GF-D8 (cell line): ENCODE measurements around the gene TRIM25.
"Not testable (repeated sequence)": the region's sequence is repeated elsewhere in the genome, so short reads cannot be mapped to it uniquely, and the experiment has no call there.

Experiments
- DNase-seq: peaks from one replicate; lab custom pipeline; 2025; lab: John Stamatoyannopoulos, UW

TRIM25 gene, protein sequence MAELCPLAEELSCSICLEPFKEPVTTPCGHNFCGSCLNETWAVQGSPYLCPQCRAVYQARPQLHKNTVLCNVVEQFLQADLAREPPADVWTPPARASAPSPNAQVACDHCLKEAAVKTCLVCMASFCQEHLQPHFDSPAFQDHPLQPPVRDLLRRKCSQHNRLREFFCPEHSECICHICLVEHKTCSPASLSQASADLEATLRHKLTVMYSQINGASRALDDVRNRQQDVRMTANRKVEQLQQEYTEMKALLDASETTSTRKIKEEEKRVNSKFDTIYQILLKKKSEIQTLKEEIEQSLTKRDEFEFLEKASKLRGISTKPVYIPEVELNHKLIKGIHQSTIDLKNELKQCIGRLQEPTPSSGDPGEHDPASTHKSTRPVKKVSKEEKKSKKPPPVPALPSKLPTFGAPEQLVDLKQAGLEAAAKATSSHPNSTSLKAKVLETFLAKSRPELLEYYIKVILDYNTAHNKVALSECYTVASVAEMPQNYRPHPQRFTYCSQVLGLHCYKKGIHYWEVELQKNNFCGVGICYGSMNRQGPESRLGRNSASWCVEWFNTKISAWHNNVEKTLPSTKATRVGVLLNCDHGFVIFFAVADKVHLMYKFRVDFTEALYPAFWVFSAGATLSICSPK

DNA sequence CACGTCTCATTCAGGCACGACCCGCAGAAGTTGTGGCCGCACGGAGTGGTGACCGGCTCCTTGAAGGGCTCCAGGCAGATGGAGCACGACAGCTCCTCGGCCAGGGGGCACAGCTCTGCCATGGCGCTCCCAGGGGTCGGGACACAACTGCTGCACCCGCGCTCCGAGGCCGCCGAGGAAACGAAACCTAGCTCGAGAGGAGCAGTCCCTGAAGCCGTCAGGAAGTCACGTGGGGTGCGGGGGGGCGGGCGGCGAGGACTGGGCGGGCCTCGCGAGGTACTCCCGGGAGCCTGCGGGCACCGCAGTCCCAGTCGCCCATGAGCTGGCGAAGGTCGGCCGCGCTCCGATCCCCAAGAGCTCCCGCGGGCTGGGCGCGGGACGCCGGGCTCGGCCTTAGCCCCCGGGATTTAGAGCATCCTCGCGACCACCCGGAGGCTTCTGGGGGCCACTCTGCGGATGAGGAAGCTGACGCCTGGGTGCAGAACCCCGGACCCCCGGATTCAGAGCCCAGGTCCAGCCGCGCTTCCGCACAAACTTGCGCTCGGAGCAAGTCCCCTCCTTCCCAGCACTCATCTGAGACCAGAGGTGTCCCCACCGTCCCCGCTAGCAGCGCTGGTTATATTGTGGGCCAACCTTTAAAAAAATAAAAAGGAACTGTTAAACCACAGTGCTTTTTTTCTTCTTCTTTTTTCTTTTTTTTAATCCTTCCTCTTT lies at the start of gene TRIM25:
TSS of gene TRIM25 (minus strand) at position 183 of the 714 bp plus-strand sequence. CDS start at position 122, 61 bp downstream.
- DNase-seq: peak; percentile 71

DNA sequence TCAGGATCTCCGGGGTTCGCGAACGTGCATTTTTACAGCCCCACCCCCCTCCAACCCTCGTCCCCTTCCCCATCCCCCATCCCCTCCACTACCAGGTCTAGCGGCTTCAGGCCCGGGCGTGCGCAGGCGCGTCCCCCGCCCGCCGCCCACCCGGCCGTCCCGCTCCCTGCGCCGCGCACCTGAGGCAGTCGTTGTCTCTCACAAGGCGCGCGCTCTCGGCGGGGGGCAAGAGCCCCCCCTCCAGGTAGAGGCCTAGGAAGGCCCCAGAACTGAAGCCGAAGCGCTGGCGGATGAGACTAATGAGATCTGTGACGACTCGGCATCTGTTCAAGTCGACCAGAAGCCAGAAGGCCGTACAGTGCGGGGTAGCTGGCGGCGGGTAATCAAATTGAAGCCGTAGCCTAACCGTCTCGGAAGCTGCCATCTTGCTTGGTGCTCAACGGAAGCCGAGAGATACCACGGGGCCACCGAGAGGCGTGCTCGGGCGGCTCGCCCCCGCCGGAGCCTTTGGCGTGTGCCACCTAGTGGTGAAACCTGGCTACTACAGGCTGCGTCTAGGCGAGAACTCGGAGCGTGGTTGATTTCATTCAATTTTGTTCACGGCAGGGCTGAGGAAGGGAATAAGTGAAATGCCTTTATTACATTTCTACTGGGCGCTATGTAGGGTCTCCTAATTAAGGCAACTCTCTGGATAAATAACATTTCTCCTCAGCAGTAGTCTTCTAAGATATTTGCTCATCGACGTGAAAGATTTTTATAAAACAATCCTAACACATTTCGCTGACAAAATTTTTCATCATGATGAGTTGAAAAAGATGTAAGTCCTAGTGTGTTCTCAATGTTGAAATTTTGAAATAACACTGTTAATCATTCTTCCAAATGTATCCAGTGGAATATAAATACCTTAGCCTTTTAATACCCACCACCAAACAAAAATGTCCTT lies 47.0 kb upstream of the TRIM25 start, which contains the start of gene COIL:
TSS of gene COIL (minus strand) at position 455 of the 943 bp plus-strand sequence. CDS start at position 424, 31 bp downstream.
- DNase-seq: peak; percentile 80

DNA sequence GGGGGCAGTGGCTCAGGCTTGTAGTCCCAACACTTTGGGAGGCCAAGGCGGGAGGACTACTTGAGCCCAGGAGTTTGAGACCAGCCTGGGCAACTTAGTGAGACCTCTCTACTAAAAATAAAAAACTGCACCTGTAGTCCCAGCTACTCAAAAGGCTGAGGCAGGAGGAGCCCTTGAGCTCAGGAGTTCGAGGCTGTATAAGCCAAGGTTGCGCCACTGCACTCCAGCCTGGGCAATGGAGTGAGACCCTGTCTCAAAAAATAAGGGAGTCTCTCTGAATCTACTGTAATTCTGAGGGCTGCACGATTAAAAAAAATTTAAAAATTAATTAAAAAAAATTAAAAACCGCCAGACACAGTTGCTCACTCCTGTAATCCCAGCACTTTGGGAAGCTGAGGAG lies 43.1 kb upstream of the TRIM25 start:
- DNase-seq: no peak

DNA sequence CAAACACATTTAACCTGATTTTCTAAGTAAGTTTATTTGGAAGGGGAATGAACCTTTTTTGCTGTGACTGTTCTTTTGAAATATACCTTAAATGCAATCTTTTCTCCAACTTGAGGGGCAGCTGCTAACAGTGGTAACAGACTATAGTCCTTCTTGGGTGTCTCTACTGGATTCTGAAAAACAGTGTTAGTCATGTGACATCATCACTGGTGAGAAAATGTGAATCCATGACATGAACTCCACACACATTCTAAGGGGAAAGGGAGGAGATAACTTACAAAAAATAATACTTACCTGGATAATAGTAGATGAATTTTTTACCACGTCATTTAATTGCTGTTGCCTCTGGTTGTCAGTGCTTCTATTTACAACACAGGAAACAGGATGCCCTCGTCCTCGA lies 35.7 kb upstream of the TRIM25 start:
- no peak for DNase-seq

DNA sequence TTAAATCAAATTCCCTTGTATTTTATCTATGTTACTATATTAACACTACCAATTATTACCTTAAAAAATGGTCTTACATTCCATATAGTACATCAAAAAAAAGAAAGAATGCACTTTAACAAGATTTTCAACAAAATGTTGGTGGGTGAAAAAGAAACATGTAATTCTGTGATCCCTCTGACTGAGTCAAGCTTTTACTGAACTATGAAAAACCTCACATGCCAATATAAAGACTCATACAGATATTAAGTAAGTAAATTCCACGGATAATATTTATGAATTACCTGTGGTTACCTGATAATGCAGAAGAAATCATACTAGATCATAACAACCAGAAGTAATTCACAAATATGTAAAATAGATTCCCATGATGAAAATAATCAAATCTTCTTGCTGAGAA lies 34.6 kb upstream of the TRIM25 start:
- no peak for DNase-seq

DNA sequence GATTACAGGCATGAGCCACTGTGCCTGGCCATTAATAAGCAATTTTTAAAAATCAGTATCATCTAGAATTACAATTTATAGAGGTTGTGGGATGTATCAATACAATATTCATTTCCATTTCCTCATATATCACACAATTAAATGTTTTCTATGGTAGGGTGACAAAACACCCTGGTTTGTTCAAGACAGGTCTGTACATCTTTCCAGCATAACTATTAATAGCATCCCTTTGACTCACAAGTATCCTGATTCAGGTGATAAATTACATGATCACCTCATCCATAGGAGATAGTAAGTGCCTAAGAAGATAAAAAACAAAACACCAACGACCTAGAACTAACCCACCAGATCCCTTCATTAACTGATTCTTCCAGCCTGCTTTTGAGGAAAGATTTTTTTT lies 33.9 kb upstream of the TRIM25 start:
- no peak for DNase-seq

DNA sequence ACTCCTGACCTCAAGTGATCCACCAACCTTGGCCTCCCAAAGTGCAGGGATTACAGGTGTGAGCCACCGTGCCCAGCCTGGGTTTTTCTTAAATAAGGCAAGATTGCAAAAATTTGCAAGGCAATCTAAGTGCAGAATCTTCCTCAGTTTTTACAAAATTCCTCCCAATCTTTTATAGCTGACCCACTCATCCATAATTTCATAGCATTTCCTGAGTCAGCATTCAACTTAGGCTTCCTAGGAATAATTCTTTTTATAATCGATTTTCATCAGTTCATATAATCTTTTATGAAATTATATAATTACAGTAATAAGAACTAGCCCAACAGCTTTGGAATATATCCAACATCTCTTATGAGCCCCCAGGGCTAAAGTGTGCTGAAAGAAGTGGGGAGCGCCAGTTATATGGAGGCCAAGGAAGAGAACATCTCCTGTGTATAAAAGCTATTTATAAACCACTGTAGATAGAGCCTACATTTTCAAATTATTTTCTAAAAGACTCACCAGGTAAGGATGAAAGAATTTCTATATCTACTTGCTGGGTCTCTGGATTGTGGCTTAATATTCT lies 32.2 kb upstream of the TRIM25 start:
- DNase-seq: no peak

DNA sequence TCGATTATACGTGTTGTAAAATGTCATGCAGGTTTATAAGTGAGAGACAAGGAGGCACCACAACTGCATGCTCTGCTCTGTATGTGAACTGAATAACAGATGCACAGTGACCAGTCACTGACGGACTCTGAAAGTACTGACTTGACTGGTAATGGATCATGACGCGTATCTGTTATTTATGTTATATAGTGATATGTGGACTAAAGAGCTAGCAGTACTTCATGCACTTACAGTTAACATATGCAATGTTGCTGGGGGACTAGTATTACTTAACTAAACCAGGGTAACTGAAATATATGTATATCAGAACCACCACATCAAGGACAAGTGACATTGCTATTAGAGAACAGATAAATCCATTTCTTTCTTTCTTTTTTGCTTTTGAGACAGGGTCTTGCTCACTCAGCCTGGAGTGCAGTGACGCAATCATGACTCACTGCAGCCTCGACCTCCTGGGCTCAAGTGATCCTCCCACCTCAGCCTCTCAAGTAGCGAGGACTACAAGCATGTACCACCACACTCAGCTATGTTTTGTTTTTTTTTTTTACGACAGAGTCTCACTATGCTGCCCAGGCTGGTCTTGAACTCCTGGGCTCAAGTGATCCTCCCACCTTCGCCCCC lies 29.8 kb upstream of the TRIM25 start:
- no peak for DNase-seq

DNA sequence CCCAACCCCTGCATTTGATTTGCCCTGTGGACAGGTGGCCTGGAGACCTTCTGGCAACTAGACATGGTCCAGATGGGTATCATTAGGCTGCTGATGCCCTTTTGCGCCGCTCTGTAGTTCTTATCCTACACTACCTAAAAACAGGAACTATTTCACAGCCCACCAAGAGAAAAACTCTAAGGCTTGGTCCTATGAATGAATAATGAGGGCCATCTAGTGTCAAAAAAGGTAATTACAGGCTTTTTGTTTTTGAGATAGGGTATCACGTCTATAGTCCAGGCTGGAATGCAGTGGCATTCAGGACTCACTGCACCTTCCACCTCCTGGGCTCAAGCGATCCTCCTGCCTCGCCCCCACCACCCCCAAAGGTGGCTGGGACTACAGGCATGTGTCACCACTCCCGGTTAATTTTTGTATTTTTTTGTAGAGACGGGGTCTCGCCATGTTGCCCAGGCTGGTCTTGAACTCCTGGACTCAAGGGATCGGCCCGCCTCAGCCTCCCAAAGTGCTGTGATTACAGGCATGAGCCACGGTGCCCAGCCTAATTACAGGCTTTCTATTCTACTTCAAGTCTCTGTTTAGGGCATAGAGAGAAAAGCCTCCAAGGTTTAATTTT lies 26.1 kb upstream of the TRIM25 start:
- peak; percentile 30 for DNase-seq

DNA sequence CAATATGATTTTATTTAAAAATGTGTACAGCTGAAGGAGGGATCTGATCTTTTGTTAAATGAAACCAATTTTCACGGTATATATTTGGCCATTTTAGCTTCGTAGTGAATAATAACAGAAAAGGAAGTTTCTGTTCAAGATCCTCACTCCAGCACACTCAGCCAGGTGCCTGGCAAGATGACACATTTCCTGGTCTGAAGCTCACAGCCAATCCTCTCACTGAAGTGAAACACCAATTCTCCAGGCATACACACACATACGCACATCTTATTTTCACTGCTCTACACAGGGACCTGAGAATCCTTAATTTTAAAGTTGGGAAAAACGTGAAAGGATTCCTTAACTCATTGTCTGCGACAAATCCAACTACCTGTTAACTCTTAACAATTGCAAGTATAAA lies 24.4 kb upstream of the TRIM25 start:
- not testable (repeated sequence) for DNase-seq

DNA sequence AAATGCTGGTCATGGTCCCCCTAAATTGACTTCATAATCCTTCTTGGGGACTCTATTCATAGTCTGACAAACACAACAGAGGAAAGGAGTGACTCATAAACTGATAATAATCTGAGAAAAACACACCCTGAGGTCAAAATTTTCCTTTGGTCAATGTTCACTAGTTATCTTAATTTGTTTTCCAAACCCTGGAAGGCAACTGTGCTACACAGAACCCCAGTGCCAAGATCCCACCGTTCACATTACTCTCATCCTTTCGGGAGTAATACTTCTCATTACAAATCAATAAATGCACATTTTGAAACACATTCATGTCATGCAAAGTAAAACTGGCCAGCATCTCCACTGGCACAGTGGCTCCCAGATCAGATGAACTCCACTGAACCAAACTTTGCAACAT lies 23.8 kb upstream of the TRIM25 start:
- DNase-seq: no peak

DNA sequence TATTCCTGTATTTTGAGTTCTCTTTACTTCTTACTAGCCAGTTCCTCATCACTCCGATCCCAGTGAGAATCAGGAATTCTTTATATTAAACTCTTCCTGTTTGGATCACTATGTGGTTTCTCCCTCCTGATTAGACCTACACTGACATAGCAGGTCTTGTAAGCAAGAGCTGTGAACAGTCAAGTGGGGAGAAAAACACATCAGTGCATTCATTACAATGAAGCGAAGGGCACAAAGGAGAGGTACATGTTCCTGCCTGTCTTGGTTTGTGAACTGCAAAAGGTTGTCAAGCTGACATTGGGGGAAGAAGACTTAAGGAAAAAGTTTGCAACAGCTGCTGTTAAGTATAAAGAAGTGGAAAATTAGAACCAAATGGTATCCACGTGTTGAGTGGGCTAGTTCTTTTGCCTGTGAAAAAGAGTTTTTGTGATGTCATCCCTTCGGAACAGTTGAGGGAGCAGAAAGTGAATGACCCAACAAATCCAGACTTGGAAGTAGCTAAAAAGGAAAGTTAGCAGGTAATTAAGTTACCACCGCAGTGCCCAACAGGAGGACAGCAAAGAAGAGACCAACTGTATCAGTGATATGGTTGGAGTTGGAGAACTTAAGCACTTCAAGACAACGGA lies 23.0 kb upstream of the TRIM25 start:
- DNase-seq: no peak

DNA sequence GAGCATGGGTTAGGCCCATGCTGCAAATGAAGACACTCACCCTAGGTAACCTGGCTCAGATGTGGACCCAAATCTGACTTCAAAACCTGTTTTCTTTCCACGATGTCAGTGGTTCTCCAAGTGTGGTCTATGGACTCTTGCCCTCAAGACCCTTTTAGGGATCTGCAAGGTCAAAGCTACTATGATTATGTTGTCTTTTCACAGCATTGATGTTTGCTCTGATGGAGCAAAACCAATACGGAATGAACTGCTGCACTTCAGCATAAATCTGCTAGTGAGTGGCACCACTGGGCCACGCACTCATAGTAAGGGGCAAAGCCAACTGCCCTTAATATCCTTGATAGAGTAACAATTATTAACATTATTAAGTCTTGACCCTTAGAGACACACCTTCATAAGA lies 21.6 kb upstream of the TRIM25 start:
- DNase-seq: no peak

DNA sequence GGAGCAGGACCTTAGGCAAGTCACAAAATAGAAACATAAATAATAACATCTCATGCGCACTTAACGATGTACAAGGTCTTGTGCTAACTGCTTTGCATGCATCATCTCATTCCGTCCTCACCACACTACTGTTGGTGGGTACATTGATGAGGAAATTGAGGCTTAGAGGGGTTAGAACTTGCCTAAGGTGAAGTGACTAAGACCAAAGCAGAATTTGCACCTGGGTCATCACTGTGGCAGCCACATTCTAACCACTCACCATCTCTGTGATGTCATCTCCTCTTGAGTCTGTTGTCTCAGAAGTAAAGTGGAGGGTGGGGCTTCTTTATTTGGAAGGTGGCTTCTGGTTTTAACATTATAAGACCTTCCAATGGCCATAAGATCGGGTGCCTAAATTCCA lies 20.4 kb upstream of the TRIM25 start:
- DNase-seq: no peak

DNA sequence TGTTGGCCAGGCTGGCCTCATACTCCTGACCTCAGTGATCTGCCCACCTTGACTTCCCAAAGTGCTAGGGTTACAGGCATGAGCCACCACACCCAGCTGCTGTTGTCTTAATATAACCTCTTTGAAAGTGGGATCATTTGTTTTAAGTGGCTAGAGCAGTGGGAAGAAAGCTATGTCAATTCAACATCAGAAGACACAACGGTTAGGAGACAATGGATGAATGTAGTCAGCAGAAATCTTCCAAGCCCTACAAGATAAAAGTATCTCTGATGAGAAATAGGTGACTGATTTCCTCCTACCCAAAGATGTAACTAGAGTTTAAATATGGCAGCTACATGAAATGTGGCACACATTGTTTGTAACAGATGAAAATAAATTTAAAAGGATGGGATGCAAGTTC lies 20.0 kb upstream of the TRIM25 start:
- no peak for DNase-seq

DNA sequence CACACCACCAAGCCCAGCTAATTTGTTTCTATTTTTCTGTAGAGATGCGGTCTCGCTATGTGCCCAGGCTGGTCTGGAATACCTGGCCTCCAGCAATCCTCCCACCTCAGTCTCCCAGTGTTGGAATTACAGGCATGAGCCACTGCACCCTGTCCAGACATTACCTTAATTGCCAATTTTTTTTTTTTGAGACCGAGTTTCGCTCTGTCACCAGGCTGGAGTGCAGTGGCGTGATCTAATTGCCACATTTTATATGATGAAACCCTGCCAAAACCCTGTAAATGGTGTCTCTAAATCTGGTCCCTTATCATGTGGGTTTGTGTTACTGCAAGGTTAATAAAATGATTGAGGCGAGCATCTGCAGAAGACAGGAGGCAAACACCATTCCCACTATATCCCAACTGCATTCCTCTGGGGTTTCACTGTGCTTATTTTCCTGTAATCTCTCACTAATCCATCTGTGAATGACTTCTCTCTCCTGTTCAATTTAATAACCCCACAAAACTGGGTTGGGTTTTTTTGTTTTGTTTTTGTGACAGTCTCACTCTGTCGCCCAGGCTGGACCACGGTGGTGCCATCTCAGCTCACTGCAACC lies 19.4 kb upstream of the TRIM25 start:
- DNase-seq: no peak

DNA sequence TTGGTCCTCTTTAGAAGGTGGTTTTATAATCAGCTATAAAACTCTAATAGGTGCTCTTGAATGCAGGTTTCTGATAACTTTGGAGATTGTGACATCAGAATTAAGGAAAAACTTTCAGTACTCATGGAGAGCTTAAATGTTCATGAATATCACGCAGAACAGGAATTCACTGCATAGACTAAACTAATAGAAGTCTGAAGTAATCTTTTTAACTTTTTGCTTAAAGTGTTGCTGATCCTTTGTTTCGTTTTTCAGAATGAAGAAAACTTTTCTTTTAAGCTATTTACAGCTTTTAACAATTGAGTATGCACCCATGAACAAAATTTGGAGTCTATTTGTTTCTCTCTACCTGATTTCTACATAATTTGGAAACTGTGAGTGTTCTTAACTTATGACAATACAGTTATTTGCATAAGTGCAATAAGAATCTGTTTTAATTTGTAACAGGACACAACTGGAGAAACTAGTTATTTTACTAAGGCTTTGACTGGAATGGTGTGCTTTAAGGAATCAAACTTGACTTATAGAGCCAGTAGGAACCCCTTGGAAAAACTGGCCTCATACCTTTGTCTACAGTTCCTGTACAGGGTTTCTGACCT lies 17.0 kb upstream of the TRIM25 start:
- DNase-seq: no peak

DNA sequence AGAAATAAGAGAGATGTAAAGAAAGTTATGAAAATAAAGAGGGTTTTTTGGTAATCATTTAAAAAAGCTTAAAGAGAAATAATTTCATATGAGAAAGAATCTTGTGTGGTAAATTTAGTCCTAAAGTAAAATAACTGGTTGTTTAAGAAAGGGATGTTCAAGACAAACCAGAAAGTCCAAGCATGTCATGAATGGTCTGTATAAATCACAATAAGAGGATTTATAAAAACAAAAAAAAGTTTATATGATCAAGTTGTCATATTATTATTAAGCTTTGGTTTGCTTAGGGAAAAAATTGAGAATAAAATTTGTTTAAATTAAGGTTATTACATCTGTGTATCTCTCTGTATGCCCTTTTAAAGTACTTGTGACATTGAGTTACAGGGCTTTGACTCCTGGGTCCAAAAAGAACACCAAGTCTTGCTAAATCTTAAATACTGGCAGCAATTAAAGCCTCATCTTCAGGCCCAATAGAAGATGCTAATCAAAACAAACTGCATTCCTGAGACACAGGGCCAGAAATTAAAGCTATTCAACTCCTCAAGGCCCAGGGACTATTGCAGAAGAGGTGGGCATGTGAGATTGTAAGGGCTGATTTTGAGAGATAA lies 15.6 kb upstream of the TRIM25 start:
- DNase-seq: no peak

DNA sequence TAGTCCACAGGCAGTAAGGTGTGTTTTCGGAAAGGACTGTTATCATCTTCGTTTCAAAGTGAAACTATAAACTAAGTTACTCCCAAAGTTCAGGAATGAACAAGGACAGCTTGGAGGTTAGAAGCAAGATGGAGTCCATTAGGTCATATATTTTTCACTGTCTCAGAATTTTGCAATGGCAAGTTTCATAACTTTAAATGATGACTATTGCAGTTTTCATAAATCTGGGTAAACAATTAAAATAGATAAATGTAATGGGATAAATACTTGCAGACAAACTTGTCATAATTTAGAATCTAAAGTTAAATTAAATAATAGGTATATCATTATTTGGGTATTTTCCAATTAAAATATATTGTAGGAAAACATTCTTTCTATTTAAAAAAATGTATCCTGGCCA lies 14.7 kb upstream of the TRIM25 start:
- DNase-seq: no peak
